Left cardiac atrium (tissue), 4 donors: Measurements from ENCODE around the gene NARF. TPM values are rescaled to one million over a fixed set of nuclear protein-coding genes. Genes with fewer than 3 reads are reported as not detected.
A peak's percentile ranks its signal among the peaks of the same experiment; 100 is the strongest.
"Not testable (repeated sequence)": the region's sequence is repeated elsewhere in the genome, so short reads cannot be mapped to it uniquely, and the experiment has no call there.

Experiments
- ATAC-seq, 2 donors: fragments of 200-7000 bp; cut with Tn5 transposase; one replicate each; pipeline ENCODE4 v1.9.1; 2020; ENCODE audit warnings: mild to moderate bottlenecking in 2 of 2, moderate library complexity in 2 of 2
- DNase-seq: peaks from one replicate; pipeline ENCODE4 v3.0.0-alpha.2; 2020
- intact Hi-C, 2 donors: fragments of 100-400 bp; cut with DNase I; formaldehyde crosslinking; loops; one replicate each; pipeline versions ENCODE4 v1.14.1 to v1.15.1; 2022 to 2023
- long read RNA-seq: library from polyadenylated mRNA; unstranded; transcript quantifications from one replicate; pipeline ENCODE4 v2.0.0, GENCODE V29; 2021
- total RNA-seq, 2 donors: library from RNA; stranded (reverse); fragmentation: NEBNext Ultra II Directional; extraction: Animal tissue kit (Norgen Biotek cat#: 25700); gene quantifications; one replicate each; pipeline ENCODE4 v1.2.1, GENCODE V29; 2021
- donor health status: DM: no; HTN: yes; CAD: no.
- donor health status: DM: no; HTN: yes; CAD: no; lungs with severe emphysema.
- donor health status: DM: yes; HTN: yes; CAD: no.
- donor health status: Dilated cardiomyopathy.

Gene NARF
- total RNA-seq, result 10 to 100 TPM; 63.7 to 65.9 TPM
- long read RNA-seq, transcript NARF-201 (11 exons, 3,949 nt), result major isoform, 110 of 156 reads
- long read RNA-seq, transcript NARF-204 (11 exons, 1,766 nt), result minor isoform, 8 of 156 reads
- long read RNA-seq, partial matches to known transcripts, result 4 of 156 reads
- long read RNA-seq, other reads (novel, unspliced or antisense), result 27 of 156 reads

DNA sequence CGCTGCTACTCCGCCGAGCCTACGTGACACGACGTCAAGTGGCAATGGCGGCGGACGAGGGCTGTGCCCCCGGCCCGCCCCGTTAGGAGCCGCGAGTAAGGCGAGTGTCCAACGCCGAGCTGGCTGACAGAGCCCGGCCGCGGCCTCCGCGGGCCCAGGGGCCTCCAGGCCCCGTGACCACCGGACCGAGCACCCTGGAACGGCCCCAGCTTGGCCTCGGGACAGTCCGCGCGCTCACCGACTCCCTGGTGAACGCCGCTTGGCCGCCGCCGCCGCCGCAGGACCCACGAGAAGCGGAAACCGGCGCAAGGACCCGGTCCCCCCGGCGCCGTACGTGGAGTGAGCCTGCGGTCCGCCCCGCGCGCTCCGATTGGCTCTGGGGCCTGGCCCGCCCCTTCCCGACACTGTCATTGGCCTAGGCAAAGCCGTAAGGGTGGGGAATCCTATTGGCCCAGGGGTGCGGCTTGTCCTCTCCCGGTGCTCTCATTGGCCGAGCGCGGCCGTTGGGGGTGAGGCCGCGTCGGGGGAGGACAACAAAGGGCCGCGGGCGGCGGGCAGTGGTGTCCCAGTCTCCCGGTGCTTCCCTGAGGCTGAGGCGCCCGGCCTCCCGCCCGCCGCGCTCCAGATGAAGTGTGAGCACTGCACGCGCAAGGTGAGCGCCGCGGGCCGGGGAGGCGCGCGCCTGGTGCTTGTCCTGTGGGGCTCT is at the start of gene NARF:
Gene NARF (plus strand): TSS at position 563 of the 706 bp plus-strand sequence. CDS start 63 bp downstream, at position 626.
- intact Hi-C loops, result no loop called here
- DNase-seq (peak; percentile 99), ATAC-seq (peak; percentile 99)

- intact Hi-C loops, result no loop called here
- DNase-seq (no peak), ATAC-seq (no peak)
Observed at GRCh38 chr17:82408938-82409318, 49.6 kb upstream of the NARF start.

- ATAC-seq (no peak), DNase-seq (no peak)
- intact Hi-C loops, result no loop called here
Observed at GRCh38 chr17:82410014-82410716, 48.4 kb upstream of the NARF start.

- no peak for DNase-seq
- intact Hi-C loops, result no loop called here
- ATAC-seq, result no peak
Observed at GRCh38 chr17:82411396-82412053, 47.0 kb upstream of the NARF start.

DNA sequence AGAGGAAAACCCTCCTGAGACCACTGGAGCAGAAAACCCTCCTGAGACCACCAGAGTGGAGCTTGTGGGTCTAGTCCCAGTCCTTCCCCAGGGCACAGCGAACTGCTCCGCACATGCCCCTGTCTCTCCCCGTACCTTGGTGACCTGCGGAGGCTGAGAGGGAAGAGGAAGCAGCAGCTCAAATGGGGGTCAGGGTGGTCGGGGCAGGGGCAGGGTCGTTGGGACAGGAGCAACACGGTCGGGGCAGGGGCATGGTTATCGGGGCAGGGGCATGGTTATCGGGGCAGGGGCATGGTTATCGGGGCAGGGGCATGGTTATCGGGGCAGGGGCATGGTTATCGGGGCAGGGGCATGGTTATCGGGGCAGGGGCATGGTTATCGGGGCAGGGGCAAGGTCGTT is 46.5 kb upstream of the NARF start:
- ATAC-seq, intact Hi-C loops, DNase-seq: not testable (repeated sequence)

DNA sequence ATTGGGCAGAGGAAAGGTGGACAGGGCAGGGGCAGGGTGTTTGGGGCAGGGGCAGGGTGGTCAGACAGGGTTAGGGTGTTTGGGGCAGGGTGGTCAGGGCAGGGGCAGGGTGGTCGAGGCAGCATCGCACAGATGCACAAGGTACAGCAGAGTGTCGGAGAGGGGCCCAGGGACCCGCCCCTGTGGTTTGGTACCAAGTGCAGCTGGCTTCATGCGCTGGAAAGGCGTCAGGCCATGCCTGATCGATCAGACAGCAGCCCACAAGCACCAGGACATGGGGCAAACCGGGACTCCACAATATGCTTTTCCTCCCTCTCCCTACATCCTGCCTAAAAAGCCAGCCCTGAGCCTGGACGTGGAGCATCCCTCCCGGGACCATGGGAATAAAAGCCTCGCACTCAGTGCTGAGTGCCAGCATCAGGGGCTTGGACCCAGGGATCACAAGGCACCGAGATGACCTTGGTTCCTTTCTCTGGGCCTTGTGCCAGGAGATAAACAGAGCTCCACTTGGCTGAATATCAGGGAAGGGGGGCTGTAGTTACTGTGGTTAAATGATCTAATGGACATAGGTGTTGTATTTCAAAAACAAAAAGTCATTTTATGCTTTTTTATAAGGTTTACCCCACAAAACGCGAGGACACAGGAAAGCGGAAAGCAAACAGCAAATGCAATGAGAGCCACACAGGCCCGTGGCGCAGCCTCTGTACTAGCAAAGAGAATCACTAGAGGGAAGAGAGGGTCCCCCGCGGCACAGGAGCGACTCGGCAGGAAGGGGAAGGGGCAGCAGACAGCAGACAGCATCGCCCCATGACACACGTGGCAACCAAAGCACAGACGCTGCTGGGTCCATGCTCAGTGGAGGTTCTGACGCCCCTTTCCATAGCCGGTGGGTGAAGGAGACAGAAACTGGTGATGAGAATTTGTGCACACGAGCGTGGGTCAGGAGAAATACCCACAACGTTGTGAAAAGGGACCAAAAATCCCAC is 45.7 kb upstream of the NARF start:
- no peak for ATAC-seq

DNA sequence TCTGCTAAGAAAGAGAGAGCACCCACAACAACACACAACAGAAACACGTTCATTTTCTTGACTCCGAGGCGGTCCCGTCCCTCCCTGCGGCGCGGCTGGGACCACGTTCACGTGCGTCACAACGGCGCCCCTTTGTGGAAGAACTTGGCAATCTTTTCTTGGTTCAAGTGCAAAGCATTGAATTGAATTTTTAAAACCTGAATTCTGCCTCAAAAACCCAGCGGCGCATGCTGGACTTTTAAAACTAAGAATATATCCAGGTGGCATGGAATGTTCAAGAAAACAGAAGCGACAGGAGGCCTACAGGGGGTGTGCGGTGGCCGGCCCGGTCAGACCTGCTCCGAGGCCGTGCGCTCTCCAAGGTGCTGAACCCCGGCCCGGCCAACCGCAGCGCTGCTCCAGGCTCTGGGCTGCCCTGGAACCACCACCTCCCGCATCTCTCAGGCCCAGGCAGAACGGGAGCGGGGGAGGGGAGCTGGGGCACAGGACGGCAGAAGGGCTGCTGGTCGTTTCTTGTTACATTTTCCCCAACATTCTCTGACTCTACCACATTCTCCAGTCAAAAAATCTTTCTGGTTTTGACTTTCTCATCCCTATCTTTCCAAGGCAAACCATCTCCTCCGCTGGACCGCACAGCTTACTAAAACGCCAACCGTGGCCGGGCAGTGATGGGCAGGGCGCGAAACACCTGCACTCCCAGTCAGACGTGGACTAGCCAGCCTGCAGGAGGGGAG is 43.8 kb upstream of the NARF start:
- DNase-seq, result peak; percentile 81
- intact Hi-C loops, result loop anchor here (2.0 kb wide), 2 partner anchors 60 to 62 kb away; no protein-coding TSS in a partner anchor
- peak; percentile 67 to 73 for ATAC-seq

More for the DNA sequence above, 45.7 kb upstream of the NARF start:
- DNase-seq, result no peak
- intact Hi-C loops, result no loop called here

GRCh38 chr17:82415336-82415735 is 43.2 kb upstream of the NARF start:
- no peak for DNase-seq
- no peak for ATAC-seq
- intact Hi-C loops, result loop anchor here (2.0 kb wide), 2 partner anchors 61 to 63 kb away; no protein-coding TSS in a partner anchor

DNA sequence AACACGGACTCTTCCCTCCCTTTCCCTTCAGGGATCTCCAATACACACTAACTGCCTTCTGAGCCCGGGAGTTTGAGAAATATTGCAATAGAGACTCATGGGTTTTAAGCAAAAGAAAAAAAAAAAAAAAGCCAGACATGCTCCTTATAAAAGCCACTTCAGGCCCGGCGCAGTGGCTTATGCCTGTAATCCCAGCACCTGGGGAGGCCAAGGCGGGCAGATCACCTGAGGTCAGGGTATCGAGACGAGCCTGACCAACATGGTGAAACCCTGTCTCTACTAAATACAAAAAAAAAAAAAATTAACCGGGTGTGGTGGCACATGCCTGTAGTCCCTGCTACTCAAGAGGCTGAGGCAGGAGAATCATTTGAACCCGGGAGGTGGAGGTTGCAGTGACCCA is 42.8 kb upstream of the NARF start:
- DNase-seq (no peak), ATAC-seq (no peak)
- intact Hi-C loops, result loop anchor here (2.0 kb wide), 2 partner anchors 61 to 63 kb away; no protein-coding TSS in a partner anchor

- no peak for ATAC-seq
Observed at GRCh38 chr17:82416264-82416663, 42.3 kb upstream of the NARF start.

GRCh38 chr17:82416771-82417170 is 41.8 kb upstream of the NARF start:
- intact Hi-C loops, result no loop called here
- DNase-seq, result no peak
- ATAC-seq, result no peak

More at GRCh38 chr17:82416264-82416663, 42.3 kb upstream of the NARF start:
- no peak for DNase-seq
- intact Hi-C loops, result no loop called here

DNA sequence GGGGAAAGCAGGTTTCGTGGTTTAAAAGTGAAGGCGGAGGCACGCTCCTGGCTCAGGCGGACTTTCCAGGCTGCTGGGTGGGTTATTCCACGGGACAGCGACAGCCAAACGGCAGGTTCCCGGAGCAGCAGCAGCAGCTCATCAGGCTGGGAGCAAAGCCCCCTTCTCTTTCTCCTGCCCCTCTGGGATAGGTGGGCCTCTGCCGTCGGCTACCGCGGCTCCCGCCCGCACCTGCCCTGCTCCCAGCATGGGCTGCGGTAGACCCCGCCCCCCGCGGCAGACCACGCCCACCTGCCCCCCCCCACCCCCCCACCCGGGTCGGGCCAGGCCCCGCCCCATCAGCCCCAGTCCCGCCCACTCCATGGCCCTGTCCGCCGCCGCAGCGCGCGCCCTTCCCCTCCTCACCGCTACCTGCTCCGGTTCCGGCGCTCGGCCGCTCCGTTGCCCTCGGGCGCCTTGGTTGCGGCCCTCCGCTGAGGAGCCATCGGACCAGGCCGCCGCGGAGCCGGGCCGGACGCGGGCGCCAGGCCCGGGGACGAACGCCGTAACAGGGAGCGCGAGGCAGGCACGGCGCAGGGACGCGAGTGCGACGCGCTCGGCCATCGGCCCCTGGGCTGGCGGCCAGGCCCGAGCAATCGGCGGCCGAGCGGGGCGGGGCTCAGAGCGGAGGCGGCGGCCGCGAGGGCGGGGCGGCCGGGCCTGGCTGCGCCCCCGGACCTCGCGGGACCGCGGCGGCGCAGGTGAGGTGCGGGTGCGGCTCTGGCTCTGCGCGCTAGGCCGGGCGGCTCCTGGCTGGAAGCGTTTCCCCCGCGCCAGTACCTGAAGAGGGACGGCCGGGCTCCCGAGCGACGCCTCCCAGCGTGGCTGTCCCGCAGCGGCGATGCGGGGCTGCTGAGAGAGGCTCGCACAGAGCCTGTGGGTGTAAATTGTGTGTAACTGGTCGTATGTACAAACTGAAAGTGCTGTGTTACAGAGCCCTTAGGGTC is 40.2 kb upstream of the NARF start, which contains the start of the genes HEXD and OGFOD3:
Gene HEXD (plus strand): TSS at position 347 of the 986 bp plus-strand sequence. CDS start 1,453 bp downstream, outside the sequence.
Gene OGFOD3 (minus strand): TSS at position 586 of the 986 bp plus-strand sequence. CDS start 101 bp downstream, at position 485.
- intact Hi-C loops, result no loop called here
- DNase-seq (peak; percentile 87), ATAC-seq (peak; percentile 96)

DNA sequence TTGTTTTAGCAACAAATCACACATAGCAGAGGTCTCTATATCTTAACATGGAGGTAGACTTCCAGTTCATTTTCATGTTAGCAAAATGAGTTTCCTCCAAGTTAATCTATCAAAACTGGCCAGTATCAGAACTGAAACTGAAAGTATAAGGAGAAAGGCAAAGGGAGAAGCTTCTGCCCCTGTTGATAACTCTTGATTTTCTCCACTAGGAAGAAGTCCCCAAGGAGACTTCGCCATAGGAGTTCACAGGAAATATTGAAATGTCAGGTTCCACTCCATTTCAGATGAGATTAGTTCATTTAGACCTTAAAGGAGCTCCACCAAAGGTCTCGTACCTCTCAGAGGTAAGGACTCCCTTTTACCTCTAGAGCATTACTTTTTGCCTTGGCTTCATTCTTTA is 39.0 kb upstream of the NARF start:
- no peak for ATAC-seq
- no peak for DNase-seq
- intact Hi-C loops, result no loop called here

GRCh38 chr17:82424001-82424862 is 34.3 kb upstream of the NARF start:
- no peak for DNase-seq
- intact Hi-C loops, result no loop called here
- peak in 1 of 2 donors; percentile 27 for ATAC-seq

DNA sequence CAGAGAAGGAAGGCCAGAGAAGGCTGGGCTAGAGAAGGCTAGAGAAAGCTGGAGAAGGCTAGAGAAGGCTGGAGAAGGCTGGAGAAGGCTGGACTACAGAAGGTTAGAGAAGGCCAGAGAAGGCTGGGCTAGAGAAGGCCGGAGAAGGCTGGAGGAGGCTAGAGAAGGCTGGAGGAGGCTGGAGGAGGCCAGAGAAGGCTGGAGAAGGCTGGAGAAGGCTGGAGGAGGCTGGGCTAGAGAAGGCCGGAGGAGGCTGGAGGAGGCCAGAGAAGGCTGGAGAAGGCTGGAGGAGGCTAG is 33.7 kb upstream of the NARF start:
- intact Hi-C loops, result no loop called here
- ATAC-seq, result no peak
- no peak for DNase-seq

- ATAC-seq (no peak), DNase-seq (no peak)
- intact Hi-C loops, result no loop called here
Observed at GRCh38 chr17:82428546-82428945, 30.0 kb upstream of the NARF start.
